B cell (primary cell): Measurements from ENCODE around the gene SYNE1. TPM values are rescaled to one million over a fixed set of nuclear protein-coding genes. Genes with fewer than 3 reads are reported as not detected.

Source experiments
- ATAC-seq: fragments of 200-7000 bp; cut with Tn5 transposase; one replicate; pipeline ENCODE4 v1.10.0; 2021; ENCODE audit warnings: low read depth, mild to moderate bottlenecking, moderate number of reproducible peaks, moderate library complexity
- CTCF ChIA-PET: fragments of 350-600 bp; sonication (Branson Sonifier 250); formaldehyde crosslinking; loops from one replicate; lab custom pipeline; 2021; ENCODE audit warnings: antibody characterized with exemption, inconsistent platforms; lab: Charles Lee
- POLR2A ChIA-PET: fragments of 350-600 bp; sonication (Branson Sonifier 250); formaldehyde crosslinking; loops from one replicate; lab custom pipeline; 2021; ENCODE audit warnings: antibody characterized with exemption; lab: Charles Lee
- DNase-seq: peaks from one replicate; pipeline ENCODE4 v3.0.0; 2013
- H2AFZ ChIP-seq: 2 replicates; pipeline ENCODE4 v1.6.1; 2012; ENCODE audit warnings: mild to moderate bottlenecking, low read depth, low read length; ENCODE audit not compliant: insufficient read depth, poor library complexity, severe bottlenecking
- H3K27ac ChIP-seq, 2 donors: 1 replicate in 1 of 2; 2 replicates in 1 of 2; pipeline ENCODE4 v1.5.1; 2012 to 2013; ENCODE audit warnings: low read length in 2 of 2, mild to moderate bottlenecking in 2 of 2, moderate library complexity in 1 of 2
- H3K27me3 ChIP-seq, 4 experiments: fragments of 200-600 bp in 1 of 4; sonication (generic) in 1 of 4; replicated peaks in 1 of 4; 1 replicate in 2 of 4; 2 replicates in 2 of 4; pipeline versions ENCODE4 v1.6.1 to v1.7.0; 2013 to 2016; ENCODE audit warnings: low read length in 3 of 4, mild to moderate bottlenecking in 2 of 4, mixed read lengths in 1 of 4, moderate library complexity in 1 of 4; ENCODE audit not compliant: insufficient read depth in 4 of 4, control insufficient read depth in 3 of 4; ENCODE audit errors: control extremely low read depth in 1 of 4
- H3K36me3 ChIP-seq, 2 experiments: replicated peaks in 1 of 2; 1 replicate in 1 of 2; 2 replicates in 1 of 2; pipeline versions ENCODE4 v1.6.1 to v1.7.1; 2013; ENCODE audit warnings: low read length in 1 of 2; ENCODE audit not compliant: insufficient read depth in 2 of 2, control insufficient read depth in 1 of 2; ENCODE audit errors: control extremely low read depth in 1 of 2, extremely low read depth in 1 of 2
- H3K4me1 ChIP-seq, 2 donors: fragments of 200-600 bp in 1 of 2; sonication (generic) in 1 of 2; 1 replicate in 1 of 2; 2 replicates in 1 of 2; pipeline versions ENCODE4 v1.5.1 to v1.6.1; 2013 to 2017; ENCODE audit warnings: low read length in 2 of 2; ENCODE audit not compliant: control insufficient read depth in 2 of 2, insufficient read depth in 2 of 2
- H3K4me2 ChIP-seq: replicated peaks from 2 replicates; pipeline ENCODE3; 2012; ENCODE audit warnings: mild to moderate bottlenecking, low read depth, low read length; ENCODE audit not compliant: poor library complexity, severe bottlenecking
- H3K4me3 ChIP-seq, 5 experiments: fragments of 200-600 bp in 1 of 5; sonication (generic) in 1 of 5; 1 replicate in 3 of 5; 2 replicates in 2 of 5; pipeline versions ENCODE4 v1.5.1 to v1.7.0; 2011 to 2016; ENCODE audit warnings: low read length in 4 of 5, mild to moderate bottlenecking in 4 of 5, low read depth in 2 of 5, control low read depth in 1 of 5, moderate library complexity in 1 of 5; ENCODE audit not compliant: insufficient read depth in 1 of 5; ENCODE audit errors: control extremely low read depth in 1 of 5, extremely low read depth in 1 of 5
- H3K79me2 ChIP-seq: fragments of 200-600 bp; sonication (generic); one replicate; pipeline ENCODE4 v1.6.0; 2016; ENCODE audit warnings: low read length; ENCODE audit not compliant: control insufficient read depth, insufficient read depth
- H3K9ac ChIP-seq: fragments of 200-600 bp; sonication (generic); 2 replicates; pipeline ENCODE4 v1.6.1; 2017; ENCODE audit warnings: mild to moderate bottlenecking, low read length, moderate library complexity
- H3K9me3 ChIP-seq, 3 donors: one replicate each; pipeline versions ENCODE4 v1.6.1 to v1.7.1; 2013; ENCODE audit warnings: low read length in 2 of 3; ENCODE audit not compliant: control insufficient read depth in 2 of 3, insufficient read depth in 1 of 3; ENCODE audit errors: control extremely low read depth in 1 of 3
- H4K20me1 ChIP-seq: 2 replicates; pipeline ENCODE4 v1.6.0; 2012; ENCODE audit warnings: mild to moderate bottlenecking, low read length; ENCODE audit not compliant: insufficient read depth, control insufficient read depth, poor library complexity, severe bottlenecking
- H3K27ac Mint-ChIP-seq: one replicate; pipeline ENCODE4 v1.8.0; 2021; ENCODE audit warnings: mixed read lengths
- H3K27me3 Mint-ChIP-seq: one replicate; pipeline ENCODE4 v1.8.0; 2021; ENCODE audit warnings: mixed read lengths
- H3K4me1 Mint-ChIP-seq: one replicate; pipeline ENCODE4 v1.8.0; 2021; ENCODE audit warnings: mixed read lengths
- H3K4me3 Mint-ChIP-seq: one replicate; pipeline ENCODE4 v1.8.0; 2021; ENCODE audit warnings: mixed read lengths
- H3K9me3 Mint-ChIP-seq: one replicate; pipeline ENCODE4 v1.8.0; 2022; ENCODE audit warnings: mixed read lengths; ENCODE audit not compliant: insufficient read depth
- CTCF ChIP-seq: fragments of 200-600 bp; IDR thresholded peaks from one replicate; pipeline ENCODE4 v1.8.0; 2022; ENCODE audit warnings: antibody characterized with exemption, mild to moderate bottlenecking
- EZH2 ChIP-seq: IDR thresholded peaks from 2 replicates; pipeline ENCODE4 v1.6.1; 2012; ENCODE audit warnings: borderline replicate concordance, low read depth, mild to moderate bottlenecking, moderate library complexity, low read length; ENCODE audit not compliant: insufficient read depth, poor library complexity, severe bottlenecking
- WGBS: methylation state at CpG from one replicate; pipeline ENCODE4 v1.1.5; 2013; ENCODE audit warnings: missing lambda C conversion rate; ENCODE audit not compliant: insufficient coverage; 5-methylcytosine and 5-hydroxymethylcytosine counted together
- intact Hi-C: fragments of 100-400 bp; cut with micrococcal nuclease; formaldehyde crosslinking; loops from one replicate; pipeline ENCODE4 v1.10.0; 2022
- polyA plus RNA-seq: library from polyadenylated mRNA; depleted of rRNA; stranded (reverse); fragments of >200 nt; gene quantifications from 2 replicates; pipeline ENCODE4 v1.2.3, GENCODE V29; 2012
- total RNA-seq, 2 donors: library from RNA; stranded (reverse); fragments of 120-200 nt in 1 of 2; gene quantifications; 1 replicate in 1 of 2; 2 replicates in 1 of 2; pipeline versions ENCODE4 v1.2.3 to v1.2.4, GENCODE V29; 2013 to 2022

The SYNE1 gene
- total and polyA plus RNA-seq, 2 donors (not counting 1 experiment from before 2014, with no cell fraction given): 49.2 to 108 TPM

GRCh38 chr6:152484806-152485205 lies 152.4 kb downstream of the SYNE1 start:
- Histone ChIP-seq H3K36me3 (no peaks in the 10 kb centered on the region), H2AFZ (no peak overlapping the region), H3K27me3 (no peaks in the 10 kb centered on the region), H4K20me1 (no peaks in the 10 kb centered on the region), H3K4me2 (no peak overlapping the region), H3K27ac (no peak overlapping the region), H3K4me3 (no peak overlapping the region), H3K4me1 (no peaks in the 10 kb centered on the region), H3K9me3 (no peaks in the 10 kb centered on the region), H3K9ac (no peak overlapping the region), H3K79me2 (no peaks in the 10 kb centered on the region)
- POLR2A ChIA-PET: no interaction called here
- no peaks in the 10 kb centered on the region for H3K9me3 Mint-ChIP-seq
- no peak for TF ChIP-seq EZH2
- TF ChIP-seq CTCF: no peak
- ATAC-seq (no peak), DNase-seq (no peak)
- WGBS: no CpG with 5 or more reads among the region's 2 CpGs
- H3K27me3 Mint-ChIP-seq: no peaks in the 10 kb centered on the region
- CTCF ChIA-PET: no interaction called here
- no peaks in the 10 kb centered on the region for H3K4me1 Mint-ChIP-seq
- H3K27ac Mint-ChIP-seq: no peak overlapping the region
- intact Hi-C loops: no loop called here
- H3K4me3 Mint-ChIP-seq: no peak overlapping the region

- Mint-ChIP-seq H3K27ac (no peak overlapping the region), H3K4me3 (no peak overlapping the region), H3K4me1 (no peaks in the 10 kb centered on the region), H3K27me3 (no peaks in the 10 kb centered on the region), H3K9me3 (no peaks in the 10 kb centered on the region)
- H3K4me1 ChIP-seq: no peaks in the 10 kb centered on the region
- no peaks in the 10 kb centered on the region for H3K9me3 ChIP-seq
- H3K27ac ChIP-seq: no peak overlapping the region
- intact Hi-C loops: no loop called here
- DNase-seq (no peak), ATAC-seq (no peak)
- ChIA-PET CTCF (no interaction called here), POLR2A (no interaction called here)
- H3K4me3 ChIP-seq: no peak overlapping the region
- TF ChIP-seq EZH2: no peak
- TF ChIP-seq CTCF: no peak
- H3K9ac ChIP-seq: no peak overlapping the region
- no peak overlapping the region for H2AFZ ChIP-seq
- H3K4me2 ChIP-seq: no peak overlapping the region
- H3K79me2 ChIP-seq: no peaks in the 10 kb centered on the region
- no CpG with 5 or more reads among the region's 1 CpG for WGBS
- no peaks in the 10 kb centered on the region for H4K20me1 ChIP-seq
- H3K36me3 ChIP-seq: no peaks in the 10 kb centered on the region
- no peaks in the 10 kb centered on the region for H3K27me3 ChIP-seq
Measured at GRCh38 chr6:152482289-152482688, 154.9 kb downstream of the SYNE1 start.
